Ramos (cell line): Measurements from ENCODE around the gene MAGOHB.
"Not testable (repeated sequence)": the region's sequence is repeated elsewhere in the genome, so short reads cannot be mapped to it uniquely, and the experiment has no call there.

Experiments used
- in situ Hi-C: fragments of 300-500 bp; cut with MboI; formaldehyde crosslinking; loops from one replicate; pipeline ENCODE4 v1.14.3; 2022; ENCODE audit warnings: low sequenced_read_pairs; ENCODE audit not compliant: unreplicated experiment

MAGOHB gene

DNA sequence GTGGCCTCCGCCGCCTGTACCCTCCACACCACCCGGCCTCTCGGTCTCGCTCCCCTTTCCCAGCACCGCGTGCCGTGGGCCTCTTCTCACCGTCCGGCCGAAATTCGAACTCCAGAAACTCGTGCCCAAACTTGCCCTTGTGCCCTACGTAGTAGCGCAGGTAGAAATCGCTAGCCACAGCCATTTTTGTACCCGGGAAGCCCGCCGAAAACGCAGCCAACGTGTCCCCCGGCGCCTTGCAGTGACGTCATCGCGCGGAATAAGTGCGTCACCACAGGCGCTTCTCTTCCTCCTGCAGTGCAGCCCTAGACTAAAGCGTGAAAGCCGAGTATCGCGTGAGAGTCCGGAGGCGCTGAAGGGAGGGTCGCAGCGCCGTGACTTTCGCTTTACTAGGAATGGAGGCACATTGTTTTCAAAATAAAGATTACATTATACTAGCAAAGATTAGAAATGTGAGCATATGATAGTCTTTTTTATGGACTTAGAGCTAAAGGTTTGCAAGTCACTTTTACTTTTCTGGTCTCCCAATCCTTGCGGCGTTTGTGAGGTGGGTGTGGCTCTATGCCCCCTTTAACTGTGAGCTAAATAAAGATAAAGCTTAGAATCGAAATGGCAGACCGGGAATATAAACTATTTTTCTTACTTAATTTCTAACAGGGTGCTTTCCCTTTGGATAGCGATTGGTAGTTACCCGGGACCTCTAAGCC, at the start of gene MAGOHB:
Gene MAGOHB, minus strand, starts transcription at position 261 of the 707 bp plus-strand sequence. Its CDS starts 77 bp downstream, at position 184.
- in situ Hi-C loops = no loop called here

DNA sequence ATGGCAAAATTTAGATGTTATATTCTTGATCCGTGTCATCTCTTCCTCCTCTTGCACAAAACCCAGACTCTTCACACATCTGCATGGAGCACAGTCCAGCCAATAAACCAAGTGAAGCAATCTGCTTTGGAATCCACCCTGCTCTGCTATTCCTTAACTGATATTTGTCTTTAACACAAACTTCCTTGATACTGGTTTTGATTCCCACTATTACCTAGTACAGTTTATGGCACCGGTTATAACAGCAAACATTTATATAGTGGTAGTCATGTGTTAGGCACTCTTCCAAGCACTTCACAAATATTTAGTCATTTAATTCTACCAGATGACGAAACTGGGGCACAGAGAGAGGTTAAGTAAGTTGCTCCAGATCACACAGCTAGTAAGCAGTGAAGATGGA, 47.9 kb upstream of the MAGOHB start:
- in situ Hi-C loops = no loop called here

DNA sequence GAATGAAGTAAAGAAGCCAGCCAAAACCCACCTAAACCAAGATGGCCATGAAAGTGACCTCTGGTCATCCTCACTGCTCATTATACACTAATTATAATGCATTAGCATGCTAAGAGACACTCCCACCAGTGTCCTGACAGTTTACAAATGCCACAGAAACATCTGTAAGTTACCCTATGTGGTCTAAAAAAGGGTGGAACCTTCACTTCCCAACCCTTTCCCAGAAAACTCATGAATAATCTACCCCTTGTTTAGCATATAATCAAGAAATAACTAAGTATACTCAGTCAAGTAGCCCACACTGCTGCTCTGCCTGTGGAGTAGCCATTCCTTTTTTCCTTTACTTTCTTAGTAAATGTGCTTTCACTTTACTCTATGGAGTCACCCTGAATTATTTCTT, 40.6 kb upstream of the MAGOHB start:
- in situ Hi-C loops = no loop called here

DNA sequence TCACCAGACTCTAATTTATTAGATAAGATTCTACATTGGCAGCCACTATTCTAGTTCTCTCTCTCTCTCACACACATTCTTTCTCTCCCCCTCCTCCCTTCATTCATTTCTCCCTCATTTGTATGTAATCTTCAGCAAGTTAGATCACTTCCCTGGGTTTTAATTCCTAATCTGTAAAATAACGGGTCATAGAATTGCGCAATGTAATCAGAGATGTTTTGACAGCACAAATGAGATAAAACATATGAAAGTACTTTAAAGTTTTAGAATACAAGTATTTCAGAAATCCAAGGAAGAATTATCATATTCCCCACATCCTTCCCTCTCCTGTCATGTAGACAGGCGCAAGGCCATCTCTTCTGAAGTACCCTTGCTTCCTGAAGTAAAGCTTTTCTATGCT, 38.8 kb upstream of the MAGOHB start:
- in situ Hi-C loops = no loop called here

DNA sequence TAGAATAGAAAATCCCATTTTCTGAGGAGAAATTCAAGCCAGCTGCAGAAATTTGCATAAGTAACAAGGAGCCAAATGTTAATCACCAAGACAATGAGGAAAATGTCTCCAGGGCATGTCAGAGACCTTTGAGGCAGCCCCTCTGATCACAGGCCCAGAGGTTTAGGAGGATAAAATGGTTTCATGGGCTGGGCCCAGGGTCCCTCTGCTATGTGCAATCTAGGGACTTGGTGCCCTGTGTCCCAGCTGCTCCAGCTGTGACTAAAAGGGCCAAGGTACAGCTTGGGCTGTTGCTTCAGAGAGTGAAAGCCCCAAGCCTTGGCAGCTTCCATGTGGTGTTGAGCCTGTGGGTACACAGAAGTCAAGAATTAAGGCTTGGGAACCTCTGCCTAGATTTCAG, 33.2 kb upstream of the MAGOHB start:
- in situ Hi-C loops = not testable (repeated sequence)

DNA sequence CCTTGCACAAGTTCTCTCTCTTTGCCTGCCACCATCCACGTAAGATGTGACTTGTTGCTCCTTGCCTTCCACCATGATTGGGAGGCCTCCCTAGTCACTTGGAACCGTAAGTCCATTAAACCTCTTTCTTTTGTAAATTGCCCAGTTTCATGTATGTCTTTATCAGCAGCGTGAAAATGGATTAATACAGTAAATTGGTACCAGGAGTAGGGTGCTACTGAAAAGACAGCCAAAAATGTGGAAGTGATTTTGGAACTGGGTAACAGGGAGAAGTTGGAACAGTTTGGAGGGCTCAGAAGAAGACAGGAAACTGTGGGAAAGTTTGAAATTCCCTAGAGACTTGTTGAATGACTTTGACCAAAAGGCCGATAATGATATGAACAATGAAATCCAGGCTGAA, 32.5 kb upstream of the MAGOHB start:
- in situ Hi-C loops = no loop called here

DNA sequence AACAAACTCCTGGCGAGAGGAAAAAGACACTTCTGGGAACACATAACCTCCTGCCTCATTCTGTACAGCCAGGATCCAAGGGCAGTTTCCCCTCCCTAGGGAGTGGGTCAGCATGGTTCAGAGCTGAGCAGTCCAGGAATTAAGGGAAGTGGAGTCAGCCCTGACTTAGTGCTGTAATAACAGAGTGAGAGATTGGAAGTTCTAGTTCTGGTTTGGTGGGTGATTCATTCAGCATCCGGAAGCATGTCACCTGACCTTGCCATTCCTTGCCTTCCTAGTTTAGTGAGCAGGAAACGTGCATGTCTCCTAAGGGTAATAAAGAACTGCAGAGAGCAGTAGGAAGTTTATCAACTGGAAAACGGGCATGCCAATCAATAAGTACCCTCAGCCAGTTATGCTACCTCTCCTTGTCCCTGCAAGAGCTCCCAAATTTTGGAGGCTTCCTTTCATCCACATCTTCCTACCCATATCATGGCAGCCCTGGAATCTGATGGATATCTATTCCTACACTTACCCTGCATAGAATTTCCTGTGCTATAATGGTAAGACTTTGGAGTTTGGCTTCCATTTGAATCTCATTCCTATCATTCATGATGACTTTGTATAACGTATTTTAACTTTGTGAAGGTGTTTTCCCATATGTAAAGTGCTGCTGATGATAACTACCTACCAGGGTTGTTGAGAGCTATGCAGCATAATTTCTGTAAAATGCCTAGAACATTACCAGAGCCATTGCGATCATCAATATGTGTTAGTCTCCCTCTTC, 28.5 kb upstream of the MAGOHB start:
- in situ Hi-C loops = no loop called here

DNA sequence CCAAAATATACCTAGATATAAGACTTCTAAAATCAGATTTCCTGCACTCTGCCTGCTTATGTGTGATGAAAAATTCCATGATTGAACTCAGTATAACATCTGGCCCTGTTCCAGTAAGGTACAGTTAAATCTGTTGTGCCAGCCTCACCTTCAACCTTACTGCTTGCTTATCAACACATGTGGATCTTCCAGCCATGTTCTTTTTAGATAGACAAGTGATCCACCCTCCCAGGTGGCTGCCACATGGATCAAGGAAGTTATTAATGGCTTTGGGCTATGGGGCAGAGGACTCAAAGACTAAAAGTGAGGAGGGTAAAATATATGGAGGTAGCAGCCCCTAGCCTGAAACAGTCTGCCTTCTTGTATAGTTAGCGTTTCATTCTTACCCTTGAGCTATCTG, 25.3 kb upstream of the MAGOHB start:
- in situ Hi-C loops = no loop called here

DNA sequence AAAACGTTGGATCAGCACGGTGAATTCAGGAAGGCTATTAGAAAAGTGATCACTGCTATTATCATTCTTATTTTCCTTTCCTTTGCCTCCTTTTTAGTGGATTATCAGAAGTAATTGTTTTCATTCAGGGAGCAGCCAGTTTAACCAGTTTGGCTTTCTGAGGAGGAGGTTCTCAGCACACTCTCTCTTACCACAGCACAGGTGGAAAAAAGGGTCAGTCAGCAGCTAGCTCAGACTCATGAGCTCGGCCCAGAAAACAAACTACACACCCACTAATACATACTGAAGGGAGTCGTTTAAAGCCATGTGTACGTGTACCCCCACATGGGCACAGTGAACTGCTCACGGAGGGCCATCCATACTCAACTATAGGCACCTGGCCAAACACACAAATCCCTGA, 23.2 kb upstream of the MAGOHB start:
- in situ Hi-C loops = no loop called here

DNA sequence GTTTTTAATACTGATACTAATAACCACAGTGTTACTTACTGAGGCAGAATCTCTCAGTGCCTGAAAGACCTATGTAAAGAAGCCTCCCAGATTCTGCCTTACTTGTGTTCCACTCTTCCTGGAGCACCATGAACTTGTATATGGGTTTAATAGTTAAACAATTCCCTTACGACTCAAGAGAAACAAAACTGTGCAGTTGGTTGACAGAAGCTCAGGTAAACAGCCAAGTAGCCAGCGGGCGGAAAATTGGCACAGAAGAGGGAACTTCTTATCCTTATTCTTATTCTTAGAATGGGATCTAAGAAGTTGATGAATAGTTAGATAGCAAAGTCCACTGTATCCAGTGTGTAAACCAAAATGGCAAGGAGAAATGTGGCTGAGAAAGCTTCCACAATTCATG, 22.7 kb upstream of the MAGOHB start:
- in situ Hi-C loops = no loop called here

DNA sequence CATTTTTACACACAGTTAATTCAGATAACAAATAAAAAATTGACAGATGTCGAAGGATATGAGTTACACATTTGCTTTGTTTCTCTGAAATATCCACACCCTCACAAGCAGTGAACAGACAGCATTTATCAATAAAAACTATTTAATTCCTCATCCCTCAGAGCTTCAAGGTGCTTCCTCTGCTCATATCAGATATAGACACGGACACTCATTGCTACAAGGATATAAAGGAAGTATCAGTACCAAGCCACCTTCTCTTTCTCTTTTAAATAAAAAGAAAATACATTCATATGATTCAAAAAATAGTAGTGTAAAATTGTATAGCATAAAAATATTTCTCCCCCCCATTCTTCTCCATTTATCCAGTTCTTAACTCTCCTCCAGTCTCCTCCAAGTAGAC, 21.9 kb upstream of the MAGOHB start:
- in situ Hi-C loops = no loop called here

DNA sequence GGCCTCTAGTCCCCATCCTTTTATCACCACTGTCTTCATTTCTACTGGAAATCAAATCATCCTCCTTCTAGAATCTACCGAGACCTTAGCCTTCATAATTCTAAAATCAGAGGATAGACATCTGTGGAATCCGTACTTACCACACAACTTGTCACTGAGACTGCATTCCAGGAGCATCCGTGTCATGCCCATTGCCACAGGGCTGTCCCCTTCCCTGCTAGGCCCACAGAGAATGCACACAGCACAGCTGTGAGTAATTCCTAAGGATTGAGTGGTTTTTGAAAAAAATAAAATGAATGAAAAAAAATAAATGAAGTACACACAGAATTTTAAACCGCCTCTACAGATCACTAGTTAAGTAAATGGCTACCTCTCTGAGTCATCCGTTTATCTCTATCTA, 21.0 kb upstream of the MAGOHB start:
- in situ Hi-C loops = no loop called here

DNA sequence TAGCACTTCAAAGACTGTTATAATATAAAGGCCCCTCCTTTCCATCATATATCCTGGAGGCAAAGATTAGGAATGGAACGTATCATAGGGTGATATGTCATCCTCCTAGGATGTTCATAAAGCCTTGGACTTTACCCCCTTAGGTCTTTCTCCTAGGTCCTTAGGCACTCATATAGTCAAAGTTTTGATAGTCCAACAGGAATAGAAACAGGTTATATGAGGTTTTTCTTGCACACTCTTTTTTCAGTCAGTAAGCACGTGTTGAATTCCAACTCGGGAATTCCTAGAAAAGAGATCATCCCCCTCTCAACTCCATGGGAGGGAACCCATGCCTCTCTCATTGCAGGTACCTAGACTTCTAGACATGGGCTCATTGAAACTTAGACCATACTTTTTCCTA, 20.1 kb upstream of the MAGOHB start:
- in situ Hi-C loops = no loop called here

DNA sequence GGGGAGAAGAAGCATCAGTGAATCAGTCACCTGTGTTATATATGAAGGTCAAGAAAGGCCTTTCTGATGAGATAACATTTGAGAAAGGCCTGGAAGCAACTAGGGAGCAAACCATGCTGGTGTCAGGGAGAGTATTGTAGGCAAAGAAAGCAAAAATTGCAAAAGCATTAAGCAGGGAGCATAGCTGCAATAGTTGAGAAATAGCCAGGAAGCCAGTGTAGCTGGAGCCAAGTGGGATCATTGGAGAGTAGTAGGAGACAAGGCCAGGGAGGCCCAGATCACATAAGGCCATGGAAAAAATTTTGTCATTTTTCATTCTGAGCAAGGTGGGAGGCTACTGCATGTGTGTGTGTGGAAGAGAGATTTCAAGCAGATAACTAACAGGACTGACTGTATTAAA, 18.8 kb upstream of the MAGOHB start:
- in situ Hi-C loops = no loop called here

DNA sequence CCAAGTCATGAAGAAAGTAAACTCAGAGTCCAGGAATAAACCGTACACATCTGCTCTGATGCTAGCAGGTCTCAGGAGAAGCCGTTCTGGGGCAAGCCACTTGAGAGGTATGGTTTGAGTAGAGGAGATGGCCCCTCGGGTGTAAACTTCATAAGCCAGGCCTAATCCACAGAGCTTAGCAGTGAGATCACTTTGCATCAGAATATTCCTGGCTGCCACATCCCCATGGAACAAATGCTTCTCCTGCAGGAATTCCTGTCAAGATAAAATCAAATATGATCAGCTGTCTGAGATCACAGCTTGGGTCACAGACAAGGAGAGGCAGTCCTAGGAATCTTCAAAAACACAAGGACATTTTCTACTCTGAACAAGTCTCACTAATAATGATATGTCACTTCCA, 11.2 kb upstream of the MAGOHB start:
- in situ Hi-C loops = no loop called here

DNA sequence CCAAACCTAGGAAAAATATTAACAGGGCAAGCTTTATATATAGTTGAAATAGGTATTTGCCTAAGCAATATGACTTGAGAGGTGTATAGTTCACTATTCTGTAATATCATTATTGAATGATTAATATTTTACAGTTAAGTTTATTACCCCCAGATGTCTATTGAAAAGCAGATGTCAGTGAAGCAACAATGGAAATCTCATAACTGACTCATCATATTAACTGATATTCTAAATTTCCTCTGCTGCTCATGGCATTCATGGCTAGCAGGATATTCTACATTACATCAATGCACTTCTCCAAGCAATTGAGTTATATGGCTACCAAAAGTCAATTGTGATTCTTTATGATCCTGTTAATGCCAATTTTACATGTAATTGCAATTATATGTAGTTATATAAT, 9.7 kb upstream of the MAGOHB start:
- in situ Hi-C loops = no loop called here

DNA sequence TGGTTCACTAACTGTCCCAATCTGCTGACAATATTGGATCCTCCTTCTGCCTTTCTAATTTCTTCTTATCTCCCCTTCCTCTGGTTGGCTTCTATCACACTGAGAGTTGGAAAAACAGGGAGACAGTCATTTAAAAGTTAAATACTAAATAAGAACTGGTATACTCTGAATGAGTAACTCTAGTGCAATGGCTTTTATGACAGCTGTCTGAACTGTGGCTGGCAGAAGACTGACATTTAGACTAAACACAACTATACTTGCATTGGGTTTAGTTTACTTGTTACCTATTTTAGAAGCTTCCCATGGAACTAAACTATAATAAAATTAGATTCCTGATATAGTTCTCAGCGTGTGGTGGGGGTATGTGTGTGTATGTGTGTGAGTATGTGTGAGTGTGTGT, 7.9 kb upstream of the MAGOHB start:
- in situ Hi-C loops = no loop called here

DNA sequence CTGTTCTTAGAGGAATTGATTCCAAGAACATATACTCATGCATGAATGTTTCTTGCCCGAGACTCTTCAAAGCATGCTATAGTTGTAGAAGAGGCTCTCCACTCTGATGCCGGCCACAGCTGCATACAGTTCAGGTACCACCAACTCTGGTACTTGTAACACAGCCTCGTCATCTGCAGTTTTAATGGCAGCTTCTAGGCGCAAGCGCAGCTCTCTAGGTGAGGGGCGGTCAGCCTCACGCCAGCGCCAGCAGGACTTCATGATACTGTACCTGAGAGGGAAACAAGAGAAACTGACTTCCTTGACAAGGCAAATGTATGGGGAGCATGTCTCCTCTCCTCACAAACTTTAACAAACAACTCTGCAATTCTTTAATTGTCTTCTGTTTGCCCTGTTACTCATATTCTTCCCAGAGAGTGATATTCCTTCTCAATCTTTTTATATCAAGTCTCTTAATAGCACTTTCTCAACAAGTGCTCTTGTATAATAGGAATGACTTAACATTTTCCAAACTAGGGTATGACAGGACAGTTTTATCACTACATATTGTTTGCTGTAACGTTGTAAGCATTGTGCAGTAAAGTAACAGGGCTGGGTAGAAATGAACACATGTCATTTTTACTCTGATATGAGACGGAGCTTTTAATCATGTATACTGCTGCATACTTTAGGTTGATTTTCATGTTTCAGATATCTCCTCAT, 6.8 kb upstream of the MAGOHB start:
- in situ Hi-C loops = no loop called here

DNA sequence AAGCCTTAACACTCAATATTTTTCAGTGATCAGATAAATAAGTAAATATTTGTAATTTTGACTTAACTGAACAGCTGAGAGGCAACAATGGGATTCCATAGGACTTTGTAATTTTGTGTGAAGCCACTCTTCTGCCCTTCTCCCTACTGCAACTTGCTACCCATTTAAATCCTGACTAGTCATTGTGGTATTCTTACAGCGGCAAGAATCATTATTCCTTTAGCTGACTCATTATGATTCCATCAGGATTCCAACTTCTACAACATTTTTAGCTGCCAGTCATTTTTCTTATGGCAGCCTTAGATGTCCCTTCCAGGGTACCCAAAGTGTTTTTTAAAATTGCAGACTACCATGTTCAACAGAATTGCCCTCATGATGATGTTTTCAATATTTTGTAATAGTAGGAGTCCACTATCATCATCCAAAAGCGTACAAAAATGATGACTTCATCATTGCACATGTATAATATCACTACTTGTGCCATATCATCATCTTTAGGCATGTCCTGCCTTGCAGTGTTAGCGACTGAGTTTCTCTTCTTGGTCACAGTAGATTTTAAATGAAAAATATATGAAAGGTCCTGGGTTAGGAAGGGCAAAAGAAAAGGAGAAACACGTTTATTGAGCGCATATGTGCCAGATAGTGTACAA, 5.1 kb upstream of the MAGOHB start:
- in situ Hi-C loops = no loop called here

DNA sequence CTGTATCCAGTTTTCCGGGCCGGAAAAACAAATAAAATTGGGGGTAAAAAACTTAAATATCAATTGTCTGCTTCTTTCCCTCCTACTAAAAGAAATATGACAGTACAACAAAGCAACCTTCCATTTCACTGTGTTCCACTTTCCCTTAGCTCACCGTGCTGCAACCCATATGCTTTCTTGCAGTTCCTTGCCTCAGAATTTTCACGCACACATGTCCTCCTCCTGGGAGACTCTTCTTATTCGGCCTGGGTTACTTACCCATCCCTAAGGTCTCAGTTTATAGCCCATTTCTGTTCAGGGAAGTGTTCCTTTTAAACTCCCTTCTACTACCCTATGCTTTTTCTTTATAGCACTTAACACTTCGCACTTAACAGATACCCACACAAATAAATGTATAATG, 4.5 kb upstream of the MAGOHB start:
- in situ Hi-C loops = no loop called here

DNA sequence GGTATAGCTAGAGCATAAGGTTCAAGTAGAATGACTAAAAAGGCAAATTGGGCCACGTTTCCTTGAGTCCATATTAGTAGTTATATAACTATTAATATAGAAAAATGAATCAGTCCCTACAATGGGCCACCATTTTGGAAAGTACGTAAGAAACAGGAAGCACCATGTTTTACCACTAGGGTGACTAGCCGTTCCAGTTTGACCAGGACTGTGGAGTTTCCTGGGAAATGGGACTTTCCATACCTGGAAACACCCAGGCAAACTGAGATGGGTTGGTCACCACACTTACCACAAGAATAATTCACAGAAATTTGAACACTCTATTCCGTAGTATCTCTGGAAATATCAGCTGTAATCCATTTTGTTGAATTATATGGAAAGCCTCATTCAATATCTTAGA, 2.1 kb upstream of the MAGOHB start:
- in situ Hi-C loops = no loop called here
